ENCODE results near the gene GMPR. TPM values are rescaled to one million over a fixed set of nuclear protein-coding genes. Genes with fewer than 3 reads are reported as not detected.
A peak's percentile ranks its signal among the peaks of the same experiment; 100 is the strongest.

Gene GMPR
- total and polyA plus RNA-seq, 2 donors (not counting 3 experiments of a cell fraction or from before 2014, with no cell fraction given), result 36.3 to 64.0 TPM

DNA sequence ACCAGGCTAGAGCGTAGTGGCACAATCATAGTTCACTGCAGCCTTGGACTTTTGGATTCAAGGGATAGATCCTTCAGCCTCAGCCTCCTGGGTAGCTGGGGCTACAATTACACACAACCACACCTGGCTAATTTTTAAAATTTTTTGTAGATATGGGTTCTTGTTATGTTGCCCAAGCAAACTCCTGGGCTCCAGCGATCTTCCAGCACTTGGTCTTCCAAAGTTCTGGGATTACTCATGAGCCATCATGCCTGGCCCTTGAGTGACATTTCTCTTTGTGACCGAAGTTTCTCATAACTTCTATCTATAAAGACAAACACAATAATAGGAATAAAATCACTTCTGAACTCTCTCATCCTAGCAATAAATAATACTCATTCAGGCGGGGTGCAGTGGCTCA, 26.1 kb upstream of the GMPR start:
- H3K79me2 ChIP-seq (ENCODE audit: control insufficient read depth, insufficient read depth, low read length), result no peaks in the 10 kb centered on the region
- no peak overlapping the region for H3K9ac ChIP-seq (replicated peaks; ENCODE audit: extremely low read depth, insufficient read depth, low read length)
- no peak overlapping the region for H3K27ac ChIP-seq (ENCODE audit: insufficient read depth, low read depth, low read length)
- H3K4me2 ChIP-seq (ENCODE audit: insufficient read depth, low read length), result no peak overlapping the region
- FAIRE-seq (no peak), DNase-seq (ENCODE audit: low read depth, low spot score) (no peak)
- no peaks in the 10 kb centered on the region for H4K20me1 ChIP-seq (replicated peaks; ENCODE audit: control insufficient read depth, extremely low read depth, insufficient read depth, low read length)
- TF ChIP-seq EZH2 (IDR thresholded peaks at IDR 0.05; ENCODE audit: borderline replicate concordance, low read depth, low read length, severe bottlenecking) (no peak), FOS (IDR thresholded peaks at IDR 0.05; ENCODE audit: borderline replicate concordance, insufficient read depth, low read length) (no peak), POLR2A (IDR thresholded peaks at IDR 0.05; ENCODE audit: low read depth, low read length) (no peak)
- dilution Hi-C loops (cut with MboI; ENCODE audit: extremely low pct_ligation_motif_present, low sequenced_read_pairs), result no loop called here
- no peaks in the 10 kb centered on the region for H3K36me3 ChIP-seq (ENCODE audit: control insufficient read depth in 2 of 2, extremely low read depth in 1 of 2, insufficient read depth in 2 of 2, low read length in 2 of 2)
- no peak overlapping the region for H2AFZ ChIP-seq (ENCODE audit: low read depth, low read length)
- CTCF ChIA-PET, result no interaction called here
- H3K4me1 ChIP-seq (ENCODE audit: control insufficient read depth, extremely low read depth, insufficient read depth, low read length), result peaks cover 20% of the 10 kb centered on the region
- no peaks in the 10 kb centered on the region for H3K27me3 ChIP-seq (ENCODE audit: control insufficient read depth in 2 of 2, insufficient read depth in 2 of 2, low read length in 2 of 2)
- POLR2A ChIA-PET, result no interaction called here
- no peak overlapping the region for H3K4me3 ChIP-seq (replicated peaks in 1 of 3; ENCODE audit: insufficient read depth in 1 of 3, low read depth in 1 of 3, low read length in 3 of 3)
- H3K9me1 ChIP-seq (replicated peaks; ENCODE audit: control insufficient read depth, extremely low read depth, insufficient read depth, low read length), result no peaks in the 10 kb centered on the region
- BruUV-seq (replicated peaks), result no TSS peak
- H3K9me3 ChIP-seq (replicated peaks; ENCODE audit: control insufficient read depth, insufficient read depth, low read length), result no peaks in the 10 kb centered on the region
- intact Hi-C loops (cut with micrococcal nuclease), result loop anchor here (10.0 kb wide), 1 partner anchor 1283 kb away; no protein-coding TSS in a partner anchor

DNA sequence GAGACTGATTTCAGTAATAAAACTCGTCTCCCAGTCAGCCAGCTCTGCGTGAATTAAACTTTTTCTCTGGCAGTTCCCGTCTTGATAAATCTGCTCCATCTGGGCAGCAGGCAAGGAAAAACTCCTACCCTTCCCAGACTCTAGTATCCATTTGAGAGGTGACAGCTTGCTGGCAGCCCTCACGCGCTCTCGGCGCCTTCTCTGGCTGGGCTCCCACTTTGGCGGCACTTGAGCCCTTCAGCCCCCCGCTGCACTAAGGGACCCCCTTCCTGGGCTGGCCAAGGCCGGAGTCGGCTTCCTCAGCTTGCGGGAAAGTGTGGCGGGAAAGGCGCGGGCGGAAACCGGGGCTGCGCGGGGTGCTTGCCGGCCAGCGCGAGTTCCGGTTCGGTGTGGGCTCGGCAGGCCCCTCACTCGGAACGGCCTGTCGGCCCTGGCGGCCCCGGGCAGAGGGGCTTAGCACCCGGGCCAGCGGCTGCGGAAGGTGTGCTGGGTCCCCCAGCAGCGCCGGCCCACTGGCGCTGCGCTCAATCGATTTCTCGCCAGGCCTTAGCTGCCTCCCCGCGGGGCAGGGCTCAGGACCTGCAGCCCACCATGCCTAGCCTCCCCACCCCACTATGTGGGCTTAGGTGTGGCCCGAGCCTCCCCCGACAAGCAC, 21.8 kb upstream of the GMPR start:
- Histone ChIP-seq H3K27me3 (ENCODE audit: control insufficient read depth in 2 of 2, insufficient read depth in 2 of 2, low read length in 2 of 2) (no peaks in the 10 kb centered on the region), H3K4me2 (ENCODE audit: insufficient read depth, low read length) (no peak overlapping the region), H3K4me3 (replicated peaks in 1 of 3; ENCODE audit: insufficient read depth in 1 of 3, low read depth in 1 of 3, low read length in 3 of 3) (no peak overlapping the region), H4K20me1 (replicated peaks; ENCODE audit: control insufficient read depth, extremely low read depth, insufficient read depth, low read length) (no peaks in the 10 kb centered on the region), H3K4me1 (ENCODE audit: control insufficient read depth, extremely low read depth, insufficient read depth, low read length) (peaks cover 28% of the 10 kb centered on the region), H3K9me1 (replicated peaks; ENCODE audit: control insufficient read depth, extremely low read depth, insufficient read depth, low read length) (no peaks in the 10 kb centered on the region), H3K9me3 (replicated peaks; ENCODE audit: control insufficient read depth, insufficient read depth, low read length) (no peaks in the 10 kb centered on the region), H2AFZ (ENCODE audit: low read depth, low read length) (peak overlapping the region; percentile 70), H3K9ac (replicated peaks; ENCODE audit: extremely low read depth, insufficient read depth, low read length) (peak overlapping the region; percentile 49), H3K36me3 (ENCODE audit: control insufficient read depth in 2 of 2, extremely low read depth in 1 of 2, insufficient read depth in 2 of 2, low read length in 2 of 2) (no peaks in the 10 kb centered on the region), H3K27ac (ENCODE audit: insufficient read depth, low read depth, low read length) (peak overlapping the region; percentile 99), H3K79me2 (ENCODE audit: control insufficient read depth, insufficient read depth, low read length) (no peaks in the 10 kb centered on the region)
- TF ChIP-seq FOS (IDR thresholded peaks at IDR 0.05; ENCODE audit: borderline replicate concordance, insufficient read depth, low read length) (no peak), EZH2 (IDR thresholded peaks at IDR 0.05; ENCODE audit: borderline replicate concordance, low read depth, low read length, severe bottlenecking) (no peak), MYC (IDR thresholded peaks at IDR 0.05; ENCODE audit: low read depth, low read length) (no peak), POLR2A (IDR thresholded peaks at IDR 0.05; ENCODE audit: low read depth, low read length) (no peak), GATA2 (IDR thresholded peaks at IDR 0.05; ENCODE audit: insufficient read depth, insufficient read length, low read depth, low read length) (no peak), MAX (IDR thresholded peaks at IDR 0.05; ENCODE audit: insufficient read depth, insufficient read length) (no peak), JUN (IDR thresholded peaks at IDR 0.05; ENCODE audit: borderline replicate concordance, insufficient read depth, insufficient read length, low read depth) (no peak), POLR2AphosphoS5 (IDR thresholded peaks at IDR 0.05; ENCODE audit: insufficient read depth, low read depth, low read length) (no peak)
- TF ChIP-seq, protein P1, sequence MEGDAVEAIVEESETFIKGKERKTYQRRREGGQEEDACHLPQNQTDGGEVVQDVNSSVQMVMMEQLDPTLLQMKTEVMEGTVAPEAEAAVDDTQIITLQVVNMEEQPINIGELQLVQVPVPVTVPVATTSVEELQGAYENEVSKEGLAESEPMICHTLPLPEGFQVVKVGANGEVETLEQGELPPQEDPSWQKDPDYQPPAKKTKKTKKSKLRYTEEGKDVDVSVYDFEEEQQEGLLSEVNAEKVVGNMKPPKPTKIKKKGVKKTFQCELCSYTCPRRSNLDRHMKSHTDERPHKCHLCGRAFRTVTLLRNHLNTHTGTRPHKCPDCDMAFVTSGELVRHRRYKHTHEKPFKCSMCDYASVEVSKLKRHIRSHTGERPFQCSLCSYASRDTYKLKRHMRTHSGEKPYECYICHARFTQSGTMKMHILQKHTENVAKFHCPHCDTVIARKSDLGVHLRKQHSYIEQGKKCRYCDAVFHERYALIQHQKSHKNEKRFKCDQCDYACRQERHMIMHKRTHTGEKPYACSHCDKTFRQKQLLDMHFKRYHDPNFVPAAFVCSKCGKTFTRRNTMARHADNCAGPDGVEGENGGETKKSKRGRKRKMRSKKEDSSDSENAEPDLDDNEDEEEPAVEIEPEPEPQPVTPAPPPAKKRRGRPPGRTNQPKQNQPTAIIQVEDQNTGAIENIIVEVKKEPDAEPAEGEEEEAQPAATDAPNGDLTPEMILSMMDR (IDR thresholded peaks at IDR 0.05; ENCODE audit: extremely low read depth in 1 of 2, insufficient read depth in 1 of 2, low read depth in 1 of 2, low read length in 2 of 2), result no peak
- intact Hi-C loops (cut with micrococcal nuclease), result loop anchor here (5.0 to 10.0 kb wide), 3 partner anchors 121 to 1278 kb away; no protein-coding TSS in a partner anchor
- DNase-seq (ENCODE audit: low read depth, low spot score) (peak; percentile 41), FAIRE-seq (no peak)
- ChIA-PET POLR2A (no interaction called here), CTCF (interaction anchor here (3.1 to 4.1 kb wide), 3 partner anchors 11 to 22 kb away, joined by 8 to 29 read pairs (median 12); partner anchors contain the start of gene GMPR)
- no TSS peak for BruUV-seq (replicated peaks)
- dilution Hi-C loops (cut with MboI; ENCODE audit: extremely low pct_ligation_motif_present, low sequenced_read_pairs), result no loop called here

All from endothelial cell of umbilical vein (primary cell).